ENCODE data around the gene NCLN. TPM values are rescaled to one million over a fixed set of nuclear protein-coding genes. Genes with fewer than 3 reads are reported as not detected.
A peak's percentile ranks its signal among the peaks of the same experiment; 100 is the strongest.
"Not testable (repeated sequence)": the region's sequence is repeated elsewhere in the genome, so short reads cannot be mapped to it uniquely, and the experiment has no call there.

Gene NCLN
- total RNA-seq, 1 donor from 2014 or later, result 63.0 TPM

- H3K27me3 Mint-ChIP-seq (ENCODE audit: unreplicated experiment), result peaks cover 6% of the 10 kb centered on the region
- TF ChIP-seq CTCF (IDR thresholded peaks at IDR 0.05; ENCODE audit: unreplicated experiment), result no peak
- H3K9me3 Mint-ChIP-seq (ENCODE audit: unreplicated experiment), result no peaks in the 10 kb centered on the region
- H3K36me3 Mint-ChIP-seq (ENCODE audit: low read depth, unreplicated experiment), result peaks cover 6% of the 10 kb centered on the region
- no peak overlapping the region for H3K27ac Mint-ChIP-seq (ENCODE audit: unreplicated experiment)
- H3K4me3 Mint-ChIP-seq (ENCODE audit: unreplicated experiment), result no peak overlapping the region
- no peak for DNase-seq (ENCODE audit: low spot score)
- H3K4me1 Mint-ChIP-seq (ENCODE audit: unreplicated experiment), result peaks cover 8% of the 10 kb centered on the region
Measured at GRCh38 chr19:3151563-3152418, 33.9 kb upstream of the NCLN start.

GRCh38 chr19:3152419-3152780 is 33.3 kb upstream of the NCLN start:
- peaks cover 6% of the 10 kb centered on the region for H3K36me3 Mint-ChIP-seq (ENCODE audit: low read depth, unreplicated experiment)
- no peak for TF ChIP-seq CTCF (IDR thresholded peaks at IDR 0.05; ENCODE audit: unreplicated experiment)
- peaks cover 6% of the 10 kb centered on the region for H3K27me3 Mint-ChIP-seq (ENCODE audit: unreplicated experiment)
- no peaks in the 10 kb centered on the region for H3K9me3 Mint-ChIP-seq (ENCODE audit: unreplicated experiment)
- H3K4me1 Mint-ChIP-seq (ENCODE audit: unreplicated experiment), result peaks cover 12% of the 10 kb centered on the region
- no peak overlapping the region for H3K4me3 Mint-ChIP-seq (ENCODE audit: unreplicated experiment)
- no peak overlapping the region for H3K27ac Mint-ChIP-seq (ENCODE audit: unreplicated experiment)
- no peak for DNase-seq (ENCODE audit: low spot score)

- H3K4me1 Mint-ChIP-seq (ENCODE audit: unreplicated experiment), result peaks cover 15% of the 10 kb centered on the region
- peaks cover 6% of the 10 kb centered on the region for H3K36me3 Mint-ChIP-seq (ENCODE audit: low read depth, unreplicated experiment)
- H3K4me3 Mint-ChIP-seq (ENCODE audit: unreplicated experiment), result no peak overlapping the region
- no peaks in the 10 kb centered on the region for H3K9me3 Mint-ChIP-seq (ENCODE audit: unreplicated experiment)
- no peak for TF ChIP-seq CTCF (IDR thresholded peaks at IDR 0.05; ENCODE audit: unreplicated experiment)
- peaks cover 6% of the 10 kb centered on the region for H3K27me3 Mint-ChIP-seq (ENCODE audit: unreplicated experiment)
- no peak for DNase-seq (ENCODE audit: low spot score)
- no peak overlapping the region for H3K27ac Mint-ChIP-seq (ENCODE audit: unreplicated experiment)
Measured at GRCh38 chr19:3153286-3154230, 32.2 kb upstream of the NCLN start.

- H3K27me3 Mint-ChIP-seq (ENCODE audit: unreplicated experiment); DNase-seq (ENCODE audit: low spot score); H3K4me3 Mint-ChIP-seq (ENCODE audit: unreplicated experiment); H3K36me3 Mint-ChIP-seq (ENCODE audit: low read depth, unreplicated experiment); H3K27ac Mint-ChIP-seq (ENCODE audit: unreplicated experiment); H3K9me3 Mint-ChIP-seq (ENCODE audit: unreplicated experiment): not testable (repeated sequence)
- peaks cover 12% of the 10 kb centered on the region for H3K4me1 Mint-ChIP-seq (ENCODE audit: unreplicated experiment)
Measured at GRCh38 chr19:3154447-3154846, 31.3 kb upstream of the NCLN start.

- no peaks in the 10 kb centered on the region for H3K36me3 Mint-ChIP-seq (ENCODE audit: low read depth, unreplicated experiment)
- no peak for TF ChIP-seq CTCF (IDR thresholded peaks at IDR 0.05; ENCODE audit: unreplicated experiment)
- H3K4me1 Mint-ChIP-seq (ENCODE audit: unreplicated experiment), result peaks cover 11% of the 10 kb centered on the region
- H3K9me3 Mint-ChIP-seq (ENCODE audit: unreplicated experiment), result no peaks in the 10 kb centered on the region
- peak; percentile 73 for DNase-seq (ENCODE audit: low spot score)
- H3K4me3 Mint-ChIP-seq (ENCODE audit: unreplicated experiment), result peak overlapping the region; percentile 59
- no peak overlapping the region for H3K27ac Mint-ChIP-seq (ENCODE audit: unreplicated experiment)
- peaks cover 3% of the 10 kb centered on the region for H3K27me3 Mint-ChIP-seq (ENCODE audit: unreplicated experiment)
Measured at GRCh38 chr19:3154957-3155736, 30.6 kb upstream of the NCLN start.
